HG02852 (cell line): Measurements from ENCODE around the gene C9.
"Not testable (repeated sequence)": the region's sequence is repeated elsewhere in the genome, so short reads cannot be mapped to it uniquely, and the experiment has no call there.

Source experiments
- ATAC-seq: cut with Tn5 transposase; IDR thresholded peaks from one replicate; pipeline ENCODE4 v1.9.1; 2021; ENCODE audit warnings: mild to moderate bottlenecking, moderate library complexity; ENCODE audit not compliant: unreplicated experiment

C9 gene

GRCh38 chr5:39373791-39374190, 9.5 kb upstream of the C9 start:
- ATAC-seq: no peak

- ATAC-seq: no peak
Measured at GRCh38 chr5:39371367-39371635, 7.0 kb upstream of the C9 start.

- ATAC-seq: no peak
Measured at GRCh38 chr5:39370555-39371366, 6.5 kb upstream of the C9 start.

GRCh38 chr5:39369123-39369815, 5.0 kb upstream of the C9 start:
- ATAC-seq: no peak

GRCh38 chr5:39368116-39368515, 3.8 kb upstream of the C9 start:
- ATAC-seq: no peak

- ATAC-seq: no peak
Measured at GRCh38 chr5:39367711-39368110, 3.4 kb upstream of the C9 start.

GRCh38 chr5:39363217-39363616, 1.1 kb downstream of the C9 start:
- no peak for ATAC-seq

- ATAC-seq: no peak
Measured at GRCh38 chr5:39362646-39363045, 1.6 kb downstream of the C9 start.

GRCh38 chr5:39361306-39361705, 3.0 kb downstream of the C9 start:
- ATAC-seq: no peak

GRCh38 chr5:39360471-39361111, 3.7 kb downstream of the C9 start:
- no peak for ATAC-seq

GRCh38 chr5:39356263-39356662, 8.0 kb downstream of the C9 start:
- no peak for ATAC-seq

- ATAC-seq: no peak
Measured at GRCh38 chr5:39355324-39355723, 9.0 kb downstream of the C9 start.

- no peak for ATAC-seq
Measured at GRCh38 chr5:39353717-39354399, 10.4 kb downstream of the C9 start.

GRCh38 chr5:39352951-39353350, 11.3 kb downstream of the C9 start:
- no peak for ATAC-seq

GRCh38 chr5:39352170-39352569, 12.1 kb downstream of the C9 start:
- no peak for ATAC-seq

- no peak for ATAC-seq
Measured at GRCh38 chr5:39349484-39349883, 14.8 kb downstream of the C9 start.

GRCh38 chr5:39342460-39342859, 21.8 kb downstream of the C9 start:
- no peak for ATAC-seq

- no peak for ATAC-seq
Measured at GRCh38 chr5:39341896-39342295, 22.4 kb downstream of the C9 start.

GRCh38 chr5:39340506-39340905, 23.8 kb downstream of the C9 start:
- no peak for ATAC-seq

GRCh38 chr5:39337252-39337915, 26.9 kb downstream of the C9 start:
- ATAC-seq: no peak

- ATAC-seq: not testable (repeated sequence)
Measured at GRCh38 chr5:39334296-39334695, 30.0 kb downstream of the C9 start.
